UCSD-AML1 (cell line): ENCODE data around the gene OOEP.
"Not testable (repeated sequence)": the region's sequence is repeated elsewhere in the genome, so short reads cannot be mapped to it uniquely, and the experiment has no call there.

Experiments
- DNase-seq: peaks from one replicate; lab custom pipeline; 2025; ENCODE audit not compliant: unreplicated experiment; lab: John Stamatoyannopoulos, UW

The OOEP gene

GRCh38 chr6:73369563-73369962 is at the start of gene OOEP:
Gene OOEP, minus strand, starts transcription at chr6:73369897. Its CDS starts 105 bp downstream, at chr6:73369792.
- no peak for DNase-seq

GRCh38 chr6:73418081-73418741 is 48.5 kb upstream of the OOEP start:
- DNase-seq: no peak

- DNase-seq: no peak
Measured at GRCh38 chr6:73413102-73413501, 43.4 kb upstream of the OOEP start.

DNA sequence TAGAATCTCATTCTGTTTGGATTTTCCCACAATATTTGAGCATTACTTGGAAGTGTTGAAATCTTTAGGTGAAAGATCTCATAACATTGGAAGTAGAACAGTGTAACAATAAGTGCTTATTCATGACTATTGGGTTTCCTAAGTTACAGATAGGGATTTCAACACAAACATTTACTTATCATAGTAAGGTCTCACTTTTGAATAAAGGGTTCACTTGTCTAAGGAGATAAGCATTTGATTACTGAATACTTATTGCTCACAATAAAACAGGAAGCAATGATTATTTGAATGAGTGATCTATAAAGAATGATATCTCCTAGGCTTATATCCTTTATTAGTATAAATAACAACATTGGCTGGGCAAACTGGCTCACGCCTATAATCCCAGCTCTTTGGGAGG is 39.7 kb upstream of the OOEP start:
- DNase-seq: no peak

GRCh38 chr6:73400656-73401055 is 31.0 kb upstream of the OOEP start:
- no peak for DNase-seq

GRCh38 chr6:73395875-73396274 is 26.2 kb upstream of the OOEP start:
- DNase-seq: no peak

DNA sequence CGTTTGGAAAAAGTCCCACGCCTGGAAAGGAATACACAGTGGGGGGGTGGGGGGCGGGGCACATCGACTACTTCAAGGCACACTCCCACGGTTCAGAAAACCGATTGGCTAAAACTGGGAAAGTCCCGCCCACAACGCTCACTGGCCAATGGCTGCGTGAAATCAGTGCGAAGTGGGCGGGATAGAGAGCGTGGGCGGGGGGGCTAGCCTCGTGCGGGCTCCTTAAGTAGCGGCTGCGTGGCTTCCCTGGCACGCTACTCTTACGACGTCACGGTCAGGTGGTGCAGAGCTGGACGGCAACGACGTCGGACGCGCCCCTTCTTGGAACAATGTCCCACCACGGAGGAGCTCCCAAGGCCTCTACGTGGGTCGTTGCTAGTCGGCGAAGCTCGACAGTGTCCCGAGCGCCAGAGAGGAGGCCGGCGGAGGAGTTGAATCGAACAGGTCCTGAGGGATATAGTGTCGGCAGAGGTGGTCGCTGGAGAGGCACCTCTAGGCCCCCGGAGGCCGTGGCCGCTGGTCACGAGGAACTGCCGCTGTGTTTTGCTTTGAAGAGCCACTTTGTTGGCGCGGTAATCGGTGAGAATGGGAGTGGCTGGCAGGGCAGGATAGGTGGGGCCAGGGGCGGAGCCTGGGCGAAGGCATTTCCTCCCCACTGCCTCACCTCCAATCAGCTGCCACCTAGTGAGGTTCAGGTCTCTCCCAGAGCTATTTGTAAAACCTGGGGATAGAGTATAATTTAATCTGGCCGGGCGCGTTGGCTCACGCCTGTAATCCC is 25.1 kb upstream of the OOEP start, which contains the start of gene DDX43:
Gene DDX43 (plus strand): TSS at position 252 of the 778 bp plus-strand sequence. CDS start 78 bp downstream, at position 330.
- DNase-seq: no peak

GRCh38 chr6:73393278-73393677 is 23.6 kb upstream of the OOEP start:
- no peak for DNase-seq

GRCh38 chr6:73392188-73392587 is 22.5 kb upstream of the OOEP start:
- not testable (repeated sequence) for DNase-seq

GRCh38 chr6:73391675-73392074 is 22.0 kb upstream of the OOEP start:
- DNase-seq: no peak

DNA sequence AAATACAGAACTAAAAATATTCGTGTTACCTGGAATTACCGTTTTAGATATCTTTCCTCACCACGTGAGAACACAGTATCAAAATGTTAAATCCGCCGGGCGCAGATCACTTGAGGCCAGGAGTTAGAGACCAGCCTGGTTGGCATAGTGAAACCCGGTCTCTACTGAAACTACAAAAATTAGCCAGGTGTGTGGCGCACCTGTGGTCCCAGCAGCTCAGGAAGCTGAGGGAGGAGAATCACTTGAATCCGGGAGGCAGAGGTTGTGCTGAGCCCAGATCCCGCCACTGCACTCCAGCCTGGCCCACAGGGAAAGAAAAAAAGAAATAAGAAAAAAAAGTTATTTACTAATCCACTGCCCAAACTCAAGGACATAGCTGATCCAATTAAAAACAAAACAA is 20.2 kb upstream of the OOEP start:
- DNase-seq: no peak

GRCh38 chr6:73388800-73389512 is 19.3 kb upstream of the OOEP start:
- peak; percentile 74 for DNase-seq

DNA sequence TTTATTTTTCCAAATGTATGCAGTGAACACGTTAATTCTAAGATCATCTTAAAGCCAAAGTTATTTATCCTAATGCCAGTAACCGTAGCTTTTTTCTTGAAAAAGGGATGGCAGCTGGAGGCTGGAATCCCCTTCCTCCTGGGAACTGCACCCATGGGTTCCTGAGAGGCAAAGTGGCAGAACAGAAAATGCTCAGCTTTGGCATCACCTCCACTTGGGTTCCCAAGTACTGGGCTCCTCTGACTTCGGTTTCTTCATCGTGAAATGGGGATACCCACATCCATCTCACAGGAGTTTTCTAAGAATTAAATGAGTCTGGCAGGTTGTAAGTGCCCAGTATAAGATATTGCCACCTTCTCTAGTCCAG is 18.7 kb upstream of the OOEP start:
- no peak for DNase-seq

- no peak for DNase-seq
Measured at GRCh38 chr6:73382462-73383113, 12.9 kb upstream of the OOEP start.

- DNase-seq: not testable (repeated sequence)
Measured at GRCh38 chr6:73381531-73381930, 11.8 kb upstream of the OOEP start.

- no peak for DNase-seq
Measured at GRCh38 chr6:73377225-73377624, 7.5 kb upstream of the OOEP start.

DNA sequence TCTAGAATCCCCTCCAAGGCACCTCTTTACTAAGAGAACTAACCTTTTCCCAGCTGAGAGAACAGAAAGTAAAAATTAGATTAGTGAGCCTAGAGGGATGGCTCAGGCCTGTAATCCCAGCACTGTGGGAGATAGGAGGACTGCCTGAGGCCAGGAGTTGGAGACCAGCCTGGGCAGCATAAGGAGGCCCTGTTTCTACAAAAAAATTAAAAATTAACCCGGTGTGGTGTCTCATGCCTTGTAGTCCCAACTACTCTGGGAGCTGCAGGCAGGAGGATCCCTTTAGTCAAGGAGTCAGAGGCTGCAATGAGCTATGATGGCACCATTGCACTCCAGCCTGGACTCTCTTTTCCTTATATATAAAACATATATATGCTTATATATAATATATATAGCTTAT is 5.5 kb upstream of the OOEP start:
- no peak for DNase-seq

GRCh38 chr6:73372516-73372915 is 2.8 kb upstream of the OOEP start:
- no peak for DNase-seq

GRCh38 chr6:73371984-73372383 is 2.3 kb upstream of the OOEP start:
- DNase-seq: no peak

DNA sequence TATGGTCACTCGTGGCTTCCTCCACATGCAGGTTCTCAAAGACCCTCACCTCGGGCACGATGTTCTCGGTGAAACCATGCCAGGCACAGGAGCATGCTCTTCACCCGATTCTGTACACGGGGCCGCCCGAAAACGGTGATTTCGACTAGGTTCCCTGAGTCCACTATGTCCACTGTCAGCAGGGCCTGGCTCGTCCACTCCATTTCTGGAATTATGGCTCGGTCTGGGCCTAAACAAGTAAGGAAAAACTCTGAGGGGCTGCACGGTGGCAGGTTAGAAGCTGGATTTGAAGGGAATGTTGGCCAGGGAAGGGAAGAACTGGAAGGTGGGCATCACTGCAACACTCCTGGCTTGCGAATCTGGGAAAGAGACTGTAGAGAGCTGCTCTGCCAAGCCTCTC is 540 bp downstream of the OOEP start:
- DNase-seq: no peak

DNA sequence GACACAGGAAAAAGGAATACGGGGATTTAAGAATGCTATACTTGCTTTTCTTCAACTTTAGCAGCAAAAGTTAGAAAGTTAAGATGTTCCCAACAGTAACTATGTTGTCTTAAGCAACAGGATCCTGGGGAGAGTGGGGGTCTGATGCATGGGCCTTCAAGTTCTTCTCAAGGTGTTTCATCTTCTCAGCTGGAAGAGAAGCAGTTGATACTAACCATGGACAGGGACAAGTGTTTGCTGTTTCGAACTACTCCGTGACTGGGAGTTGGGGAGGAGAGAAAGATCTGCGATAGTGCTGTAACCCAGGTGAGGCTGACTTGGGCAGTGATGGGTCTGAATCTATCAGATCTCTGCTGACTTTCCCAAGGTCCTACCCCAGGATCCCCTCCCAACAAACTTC is 1.0 kb downstream of the OOEP start:
- DNase-seq: no peak
